ENCODE data around the gene SNAI3.

The SNAI3 gene

GRCh38 chr16:88733630-88734360, 47.5 kb upstream of the SNAI3 start:
- no peak overlapping the region for H3K4me3 ChIP-seq (ENCODE audit: low read depth, low read length)
- no peak for DNase-seq
- peaks cover 41% of the 10 kb centered on the region for H3K27me3 ChIP-seq
- TF ChIP-seq, protein P1, sequence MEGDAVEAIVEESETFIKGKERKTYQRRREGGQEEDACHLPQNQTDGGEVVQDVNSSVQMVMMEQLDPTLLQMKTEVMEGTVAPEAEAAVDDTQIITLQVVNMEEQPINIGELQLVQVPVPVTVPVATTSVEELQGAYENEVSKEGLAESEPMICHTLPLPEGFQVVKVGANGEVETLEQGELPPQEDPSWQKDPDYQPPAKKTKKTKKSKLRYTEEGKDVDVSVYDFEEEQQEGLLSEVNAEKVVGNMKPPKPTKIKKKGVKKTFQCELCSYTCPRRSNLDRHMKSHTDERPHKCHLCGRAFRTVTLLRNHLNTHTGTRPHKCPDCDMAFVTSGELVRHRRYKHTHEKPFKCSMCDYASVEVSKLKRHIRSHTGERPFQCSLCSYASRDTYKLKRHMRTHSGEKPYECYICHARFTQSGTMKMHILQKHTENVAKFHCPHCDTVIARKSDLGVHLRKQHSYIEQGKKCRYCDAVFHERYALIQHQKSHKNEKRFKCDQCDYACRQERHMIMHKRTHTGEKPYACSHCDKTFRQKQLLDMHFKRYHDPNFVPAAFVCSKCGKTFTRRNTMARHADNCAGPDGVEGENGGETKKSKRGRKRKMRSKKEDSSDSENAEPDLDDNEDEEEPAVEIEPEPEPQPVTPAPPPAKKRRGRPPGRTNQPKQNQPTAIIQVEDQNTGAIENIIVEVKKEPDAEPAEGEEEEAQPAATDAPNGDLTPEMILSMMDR (IDR thresholded peaks at IDR 0.05; ENCODE audit: low read depth, low read length): no peak
- H3K4me1 ChIP-seq: peaks cover 13% of the 10 kb centered on the region
- H3K36me3 ChIP-seq: no peaks in the 10 kb centered on the region
- no peaks in the 10 kb centered on the region for H3K9me3 ChIP-seq

DNA sequence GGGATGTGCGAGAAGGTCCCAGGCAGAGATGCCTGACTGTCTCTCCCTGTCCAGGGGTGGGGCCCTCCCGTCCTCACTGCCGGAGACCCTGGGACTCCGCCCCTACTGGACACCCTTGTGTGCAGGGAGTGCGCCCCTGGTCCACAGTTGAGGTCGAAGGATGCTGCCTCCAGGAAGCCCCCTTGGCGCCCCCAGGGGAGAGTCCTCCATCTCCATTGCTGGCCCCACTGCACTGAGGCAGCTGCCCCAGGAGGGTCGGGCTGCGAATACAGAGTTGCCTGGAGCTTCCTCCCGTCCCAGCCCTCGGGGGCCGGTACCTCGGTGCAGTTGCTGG, 46.6 kb upstream of the SNAI3 start:
- peaks cover 13% of the 10 kb centered on the region for H3K4me1 ChIP-seq
- no peaks in the 10 kb centered on the region for H3K9me3 ChIP-seq
- no peaks in the 10 kb centered on the region for H3K36me3 ChIP-seq
- peaks cover 41% of the 10 kb centered on the region for H3K27me3 ChIP-seq
- TF ChIP-seq, protein P1 (IDR thresholded peaks at IDR 0.05; ENCODE audit: low read depth, low read length): no peak
- no peak for DNase-seq
- no peak overlapping the region for H3K4me3 ChIP-seq (ENCODE audit: low read depth, low read length)

DNA sequence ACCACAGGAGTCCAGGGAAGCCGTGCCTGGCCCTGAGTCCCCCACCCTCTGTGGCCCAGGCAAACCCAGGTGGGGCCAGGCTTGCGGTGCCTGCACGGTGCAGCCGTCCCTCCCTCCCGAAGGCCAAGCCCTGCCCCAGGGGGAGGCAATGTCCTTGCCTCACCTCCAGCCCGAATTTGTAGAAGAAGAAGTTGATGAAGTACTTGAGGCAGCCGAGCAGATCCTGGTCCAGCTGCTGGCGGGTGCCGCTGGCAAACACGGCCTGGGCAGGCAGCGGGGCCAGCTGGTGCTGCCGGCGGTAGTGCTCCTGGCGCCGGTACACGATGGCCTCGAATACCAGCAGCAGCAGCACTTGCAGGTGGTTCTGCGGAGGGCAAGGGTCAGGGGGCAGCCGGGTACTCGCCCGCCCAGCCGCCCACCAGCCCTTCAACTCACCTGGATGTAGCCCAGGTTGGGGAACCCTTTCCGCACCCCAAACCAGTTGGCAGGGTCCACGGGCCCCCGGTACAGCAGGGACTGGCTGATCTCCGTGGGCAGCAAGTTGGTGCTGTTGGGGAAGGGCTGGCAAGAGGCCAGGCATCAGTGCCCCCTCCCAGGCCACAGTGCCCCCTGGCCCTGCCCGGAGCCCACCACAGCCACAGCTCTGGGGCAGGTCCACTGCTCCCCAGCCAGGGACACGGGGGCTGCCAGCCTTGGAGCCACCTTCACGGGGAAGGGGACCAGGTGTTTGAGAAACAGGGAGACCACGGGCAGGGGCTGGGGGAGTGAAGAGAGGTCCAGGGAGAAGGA, 46.1 kb upstream of the SNAI3 start:
- Histone ChIP-seq H3K4me1 (peaks cover 14% of the 10 kb centered on the region), H3K27me3 (peaks cover 41% of the 10 kb centered on the region), H3K36me3 (no peaks in the 10 kb centered on the region), H3K9me3 (peaks cover 3% of the 10 kb centered on the region; the same call in 1 of the 2 replicates), H3K4me3 (ENCODE audit: low read depth, low read length) (no peak overlapping the region)
- TF ChIP-seq, protein P1 (IDR thresholded peaks at IDR 0.05; ENCODE audit: low read depth, low read length): no peak
- no peak for DNase-seq

GRCh38 chr16:88731699-88732098, 45.4 kb upstream of the SNAI3 start:
- H3K9me3 ChIP-seq: peaks cover 3% of the 10 kb centered on the region; the same call in 1 of the 2 replicates
- H3K27me3 ChIP-seq: peaks cover 37% of the 10 kb centered on the region
- DNase-seq: no peak
- TF ChIP-seq, protein P1 (IDR thresholded peaks at IDR 0.05; ENCODE audit: low read depth, low read length): no peak
- H3K4me3 ChIP-seq (ENCODE audit: low read depth, low read length): peak overlapping the region; percentile 44
- H3K36me3 ChIP-seq: peaks cover 4% of the 10 kb centered on the region; the same call in 1 of the 2 replicates
- peaks cover 17% of the 10 kb centered on the region for H3K4me1 ChIP-seq

DNA sequence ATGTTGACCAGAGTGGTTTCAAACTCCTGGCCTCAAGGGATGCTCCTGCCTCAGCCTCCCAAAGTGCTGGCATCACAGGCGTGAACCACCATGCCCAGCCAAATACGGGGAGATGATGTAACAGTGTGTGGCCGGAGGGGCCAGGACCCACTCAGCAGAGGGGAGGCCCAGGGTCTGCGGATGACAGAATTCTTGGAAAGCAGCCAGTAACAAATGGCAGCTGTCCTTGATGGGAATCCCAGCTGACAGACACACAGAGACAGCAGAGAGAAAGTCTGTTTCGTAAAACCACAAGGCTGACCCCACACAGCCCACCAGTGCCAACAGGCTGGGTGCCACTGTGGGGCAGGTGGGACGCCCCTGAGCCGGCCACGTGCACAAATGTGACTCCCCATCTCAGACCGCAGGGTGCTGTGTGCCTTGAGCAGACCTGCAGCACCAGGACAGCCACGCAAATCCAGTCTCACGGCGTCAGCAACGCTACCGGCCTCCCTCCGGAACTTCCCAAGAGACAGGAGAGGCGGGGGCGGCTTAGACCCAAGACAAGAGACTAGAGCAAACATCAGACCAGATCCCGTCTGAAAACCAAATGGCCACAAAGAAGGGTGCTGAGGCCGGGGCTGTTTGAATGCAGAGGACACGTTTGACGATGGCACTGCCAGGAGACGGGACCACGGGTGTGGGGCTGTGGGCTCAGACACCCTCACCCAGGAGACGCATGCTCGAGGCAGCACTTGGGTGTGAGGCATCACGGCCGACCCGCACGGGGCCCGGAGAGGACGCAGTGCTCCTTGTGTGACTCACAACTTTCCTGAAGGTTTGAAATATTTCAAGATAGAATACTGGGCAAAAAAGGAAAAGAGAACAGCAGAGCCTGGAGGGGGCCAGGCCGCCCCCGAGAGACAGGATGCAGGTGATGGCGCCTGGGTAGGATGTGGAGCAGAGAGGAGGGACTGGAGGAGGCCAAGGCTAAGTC, 44.6 kb upstream of the SNAI3 start:
- Histone ChIP-seq H3K36me3 (peaks cover 4% of the 10 kb centered on the region; the same call in 1 of the 2 replicates), H3K4me1 (peaks cover 21% of the 10 kb centered on the region), H3K27me3 (peaks cover 33% of the 10 kb centered on the region), H3K9me3 (peaks cover 3% of the 10 kb centered on the region; the same call in 1 of the 2 replicates), H3K4me3 (ENCODE audit: low read depth, low read length) (peak overlapping the region; percentile 44)
- TF ChIP-seq, protein P1 (IDR thresholded peaks at IDR 0.05; ENCODE audit: low read depth, low read length): no peak
- peak; percentile 78 for DNase-seq

All from BE2C (cell line).